H9 (cell line): Measurements from ENCODE around the gene TRPC3. TPM values are rescaled to one million over a fixed set of nuclear protein-coding genes. Genes with fewer than 3 reads are reported as not detected.

Experiments used
- DNase-seq: peaks from one replicate; pipeline ENCODE4 v3.0.0-alpha.2; 2017
- H2AFZ ChIP-seq: one replicate; pipeline ENCODE4 v1.6.1; 2013; ENCODE audit warnings: mild to moderate bottlenecking, low read length, control low read depth, moderate library complexity
- H2AK5ac ChIP-seq: 2 replicates; pipeline ENCODE4 v1.6.1; 2013; ENCODE audit warnings: low read length, control low read depth, mixed read lengths; ENCODE audit not compliant: insufficient read length
- H2BK120ac ChIP-seq: one replicate; pipeline ENCODE4 v1.6.1; 2013; ENCODE audit warnings: low read depth, mild to moderate bottlenecking, low read length, control low read depth, inconsistent platforms; ENCODE audit not compliant: poor library complexity, severe bottlenecking
- H2BK12ac ChIP-seq: 2 replicates; pipeline ENCODE4 v1.6.1; 2013; ENCODE audit warnings: low read length, control low read depth, mixed read lengths, low read depth; ENCODE audit not compliant: insufficient read length
- H2BK15ac ChIP-seq: 2 replicates; pipeline ENCODE4 v1.6.1; 2013; ENCODE audit warnings: low read depth, low read length, control low read depth
- H2BK20ac ChIP-seq: one replicate; pipeline ENCODE4 v1.6.1; 2013; ENCODE audit warnings: low read depth, mild to moderate bottlenecking, low read length, control low read depth, inconsistent platforms; ENCODE audit not compliant: poor library complexity, severe bottlenecking
- H2BK5ac ChIP-seq: 2 replicates; pipeline ENCODE4 v1.6.1; 2013; ENCODE audit warnings: low read length, control low read depth, mixed read lengths; ENCODE audit not compliant: insufficient read length
- H3K14ac ChIP-seq: 2 replicates; pipeline ENCODE4 v1.6.1; 2013; ENCODE audit warnings: low read length, control low read depth; ENCODE audit not compliant: insufficient read depth
- H3K18ac ChIP-seq: 2 replicates; pipeline ENCODE4 v1.6.1; 2013; ENCODE audit warnings: low read depth, mild to moderate bottlenecking, mixed read lengths, low read length, control low read depth; ENCODE audit not compliant: insufficient read length
- H3K23ac ChIP-seq: 2 replicates; pipeline ENCODE4 v1.6.1; 2013; ENCODE audit warnings: low read length, control low read depth, mixed read lengths, low read depth; ENCODE audit not compliant: insufficient read length
- H3K23me2 ChIP-seq: 2 replicates; pipeline ENCODE4 v1.6.1; 2013; ENCODE audit warnings: low read depth, mild to moderate bottlenecking, mixed read lengths, low read length, control low read depth; ENCODE audit not compliant: insufficient read length, poor library complexity, severe bottlenecking
- H3K27ac ChIP-seq: 2 replicates; pipeline ENCODE4 v1.5.1; 2013; ENCODE audit warnings: low read length, control low read depth, mixed read lengths, low read depth; ENCODE audit not compliant: insufficient read length
- H3K27me3 ChIP-seq: 2 replicates; pipeline ENCODE4 v1.6.1; 2013; ENCODE audit warnings: low read length, control low read depth, inconsistent platforms; ENCODE audit not compliant: insufficient read depth
- H3K4ac ChIP-seq: 2 replicates; pipeline ENCODE4 v1.6.1; 2013; ENCODE audit warnings: low read depth, mild to moderate bottlenecking, control low read depth, inconsistent platforms, low read length, moderate library complexity
- H3K4me1 ChIP-seq: 2 replicates; pipeline ENCODE4 v1.6.1; 2013; ENCODE audit warnings: low read length, control low read depth, inconsistent platforms; ENCODE audit not compliant: insufficient read depth
- H3K4me2 ChIP-seq: 2 replicates; pipeline ENCODE4 v1.6.1; 2013; ENCODE audit warnings: low read length, control low read depth, mixed read lengths; ENCODE audit not compliant: insufficient read length, insufficient read depth
- H3K56ac ChIP-seq: 2 replicates; pipeline ENCODE4 v1.6.1; 2013; ENCODE audit warnings: low read depth, mild to moderate bottlenecking, mixed read lengths, low read length, control low read depth; ENCODE audit not compliant: insufficient read length
- H3K79me1 ChIP-seq: 2 replicates; pipeline ENCODE4 v1.6.1; 2013; ENCODE audit warnings: low read depth, mild to moderate bottlenecking, moderate library complexity, low read length, control low read depth, inconsistent platforms; ENCODE audit not compliant: insufficient read depth, poor library complexity, severe bottlenecking
- H3K79me2 ChIP-seq: 2 replicates; pipeline ENCODE4 v1.6.1; 2013; ENCODE audit warnings: low read length, control low read depth, inconsistent platforms; ENCODE audit not compliant: insufficient read depth
- H3K9ac ChIP-seq: 2 replicates; pipeline ENCODE4 v1.6.1; 2013; ENCODE audit warnings: low read length, control low read depth, mixed read lengths; ENCODE audit not compliant: insufficient read length; ENCODE audit errors: extremely low read depth
- H3K9me3 ChIP-seq: one replicate; pipeline ENCODE4 v1.6.1; 2013; ENCODE audit warnings: low read depth, low read length, inconsistent platforms; ENCODE audit not compliant: control insufficient read depth
- H3T11ph ChIP-seq: one replicate; pipeline ENCODE4 v1.6.1; 2013; ENCODE audit warnings: mild to moderate bottlenecking, low read length, control low read depth, inconsistent platforms
- H4K20me1 ChIP-seq: one replicate; pipeline ENCODE4 v1.6.1; 2013; ENCODE audit not compliant: control insufficient read depth, insufficient read length, insufficient read depth
- H4K5ac ChIP-seq: 2 replicates; pipeline ENCODE4 v1.6.1; 2013; ENCODE audit warnings: low read depth, mild to moderate bottlenecking, mixed read lengths, low read length, control low read depth; ENCODE audit not compliant: insufficient read length
- H4K8ac ChIP-seq: replicated peaks from 2 replicates; pipeline ENCODE4 v1.6.1; 2013; ENCODE audit warnings: low read length, control low read depth, mixed read lengths, low read depth; ENCODE audit not compliant: insufficient read length
- H4K91ac ChIP-seq: 2 replicates; pipeline ENCODE4 v1.6.1; 2013; ENCODE audit warnings: low read depth, mild to moderate bottlenecking, moderate library complexity, mixed read lengths, low read length, control low read depth; ENCODE audit not compliant: insufficient read length
- H3K27ac Mint-ChIP-seq, 3 experiments: 2 replicates in 2 of 3; 3 replicates in 1 of 3; pipeline ENCODE4 v1.8.0; 2020 to 2021; ENCODE audit warnings: mixed read lengths in 3 of 3, mild to moderate bottlenecking in 1 of 3, moderate library complexity in 1 of 3
- H3K27me3 Mint-ChIP-seq: 2 replicates; pipeline ENCODE4 v1.8.0; 2021; ENCODE audit warnings: low read depth, mild to moderate bottlenecking, moderate library complexity, mixed read lengths
- H3K36me3 Mint-ChIP-seq, 3 experiments: 2 replicates in 2 of 3; 3 replicates in 1 of 3; pipeline ENCODE4 v1.8.0; 2020 to 2021; ENCODE audit warnings: low read depth in 3 of 3, mixed read lengths in 3 of 3; ENCODE audit not compliant: insufficient read depth in 1 of 3
- H3K4me1 Mint-ChIP-seq, 2 experiments: 2 replicates each; pipeline ENCODE4 v1.8.0; 2020; ENCODE audit warnings: mixed read lengths in 2 of 2
- H3K4me3 Mint-ChIP-seq, 2 experiments: 2 replicates in 1 of 2; 3 replicates in 1 of 2; pipeline ENCODE4 v1.8.0; 2020 to 2021; ENCODE audit warnings: mild to moderate bottlenecking in 2 of 2, mixed read lengths in 2 of 2, moderate library complexity in 1 of 2
- H3K9me3 Mint-ChIP-seq, 2 experiments: 2 replicates in 1 of 2; 3 replicates in 1 of 2; pipeline ENCODE4 v1.8.0; 2020; ENCODE audit warnings: mild to moderate bottlenecking in 2 of 2, mixed read lengths in 2 of 2, moderate library complexity in 1 of 2
- CTCF ChIP-seq: fragments of 200-600 bp; sonication (generic); conservative IDR thresholded peaks from 3 replicates; pipeline ENCODE4 v1.8.0; 2021; ENCODE audit warnings: antibody characterized with exemption, mild to moderate bottlenecking
- WGBS: extraction: QIAGEN DNeasy Blood & Tissue Kit; methylation state at CpG from one replicate; pipeline ENCODE4 v1.1.7; 2013; ENCODE audit warnings: missing lambda C conversion rate, low lambda C conversion rate, mixed read lengths; ENCODE audit not compliant: insufficient read length; ENCODE audit errors: extremely low coverage; 5-methylcytosine and 5-hydroxymethylcytosine counted together
- total RNA-seq: library from RNA; stranded (reverse); gene quantifications from 2 replicates; pipeline ENCODE4 v1.2.1, GENCODE V29; 2021

The TRPC3 gene
- total RNA-seq, 1 experiment from 2014 or later, result 0.13 TPM

- Histone ChIP-seq H2BK20ac (no peak overlapping the region), H4K20me1 (no peaks in the 10 kb centered on the region), H3K4me2 (no peak overlapping the region), H2BK15ac (no peak overlapping the region), H4K91ac (no peak overlapping the region), H3K4me1 (no peaks in the 10 kb centered on the region), H3K23me2 (no peaks in the 10 kb centered on the region), H4K5ac (no peak overlapping the region), H2AFZ (no peak overlapping the region), H3K79me1 (no peaks in the 10 kb centered on the region), H2BK5ac (no peak overlapping the region), H3K27ac (no peak overlapping the region), H3K14ac (no peak overlapping the region), H3K56ac (no peak overlapping the region), H3T11ph (no peak overlapping the region), H3K79me2 (no peaks in the 10 kb centered on the region), H2BK120ac (no peak overlapping the region), H2AK5ac (no peak overlapping the region), H4K8ac (no peak overlapping the region), H3K4ac (no peak overlapping the region), H3K23ac (no peak overlapping the region), H3K9ac (no peak overlapping the region), H3K27me3 (no peaks in the 10 kb centered on the region), H2BK12ac (no peak overlapping the region), H3K9me3 (no peaks in the 10 kb centered on the region), H3K18ac (no peak overlapping the region)
- no CpG with 5 or more reads among the region's 1 CpG for WGBS
- H3K27me3 Mint-ChIP-seq, result no peaks in the 10 kb centered on the region
- H3K4me3 Mint-ChIP-seq, result no peak overlapping the region
- DNase-seq, result no peak
- peaks cover 0 to 8% (median 0%) of the 10 kb centered on the region in 3 experiments; a peak in 2 of 7 replicates for H3K36me3 Mint-ChIP-seq
- TF ChIP-seq CTCF, result no peak
- H3K4me1 Mint-ChIP-seq, result no peaks in the 10 kb centered on the region
- H3K27ac Mint-ChIP-seq, result no peak overlapping the region
- H3K9me3 Mint-ChIP-seq, result no peaks in the 10 kb centered on the region
These were observed 100.5 kb downstream of the TRPC3 start for GRCh38 chr4:121851354-121851753.
